GM12801 (cell line): ENCODE data around the gene COLEC12.

ENCODE experiments used
- TF ChIP-seq, protein P1 (sequence below): IDR thresholded peaks from one replicate; pipeline ENCODE4 v1.5.1; 2011; ENCODE audit warnings: control low read depth; ENCODE audit not compliant: insufficient read length; ENCODE audit errors: extremely low read depth

COLEC12 gene

DNA sequence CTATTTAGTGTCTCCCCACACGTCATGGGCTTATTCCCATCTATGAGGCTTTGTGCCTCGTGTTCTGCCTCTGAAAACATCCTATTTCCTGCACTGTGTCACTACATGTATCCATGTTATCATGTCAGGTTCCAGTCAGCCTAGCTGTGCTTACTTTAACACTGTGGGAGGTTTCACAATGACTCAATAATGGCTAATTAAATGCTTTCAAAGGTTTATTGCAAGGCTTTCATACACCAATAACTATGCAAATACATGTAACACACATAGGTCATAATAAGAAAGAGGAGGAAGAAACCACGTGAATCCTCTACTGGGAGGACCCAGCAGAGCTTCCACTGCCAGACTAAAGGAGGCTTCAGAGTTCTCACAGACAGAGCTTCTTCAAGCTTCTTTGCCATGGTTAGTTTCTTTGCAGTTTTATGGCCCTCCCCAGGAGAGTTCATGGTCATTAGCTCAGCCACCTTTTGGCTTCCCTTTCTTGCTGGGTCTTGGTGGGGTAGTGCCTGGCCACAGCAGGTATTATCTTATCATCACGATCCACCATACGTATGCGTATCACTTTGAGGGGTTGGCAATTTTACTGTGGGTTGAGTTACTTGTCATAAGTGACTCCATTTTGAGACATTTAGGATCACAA is 5.1 kb upstream of the COLEC12 start:
- TF ChIP-seq, protein P1, sequence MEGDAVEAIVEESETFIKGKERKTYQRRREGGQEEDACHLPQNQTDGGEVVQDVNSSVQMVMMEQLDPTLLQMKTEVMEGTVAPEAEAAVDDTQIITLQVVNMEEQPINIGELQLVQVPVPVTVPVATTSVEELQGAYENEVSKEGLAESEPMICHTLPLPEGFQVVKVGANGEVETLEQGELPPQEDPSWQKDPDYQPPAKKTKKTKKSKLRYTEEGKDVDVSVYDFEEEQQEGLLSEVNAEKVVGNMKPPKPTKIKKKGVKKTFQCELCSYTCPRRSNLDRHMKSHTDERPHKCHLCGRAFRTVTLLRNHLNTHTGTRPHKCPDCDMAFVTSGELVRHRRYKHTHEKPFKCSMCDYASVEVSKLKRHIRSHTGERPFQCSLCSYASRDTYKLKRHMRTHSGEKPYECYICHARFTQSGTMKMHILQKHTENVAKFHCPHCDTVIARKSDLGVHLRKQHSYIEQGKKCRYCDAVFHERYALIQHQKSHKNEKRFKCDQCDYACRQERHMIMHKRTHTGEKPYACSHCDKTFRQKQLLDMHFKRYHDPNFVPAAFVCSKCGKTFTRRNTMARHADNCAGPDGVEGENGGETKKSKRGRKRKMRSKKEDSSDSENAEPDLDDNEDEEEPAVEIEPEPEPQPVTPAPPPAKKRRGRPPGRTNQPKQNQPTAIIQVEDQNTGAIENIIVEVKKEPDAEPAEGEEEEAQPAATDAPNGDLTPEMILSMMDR, result no peak

DNA sequence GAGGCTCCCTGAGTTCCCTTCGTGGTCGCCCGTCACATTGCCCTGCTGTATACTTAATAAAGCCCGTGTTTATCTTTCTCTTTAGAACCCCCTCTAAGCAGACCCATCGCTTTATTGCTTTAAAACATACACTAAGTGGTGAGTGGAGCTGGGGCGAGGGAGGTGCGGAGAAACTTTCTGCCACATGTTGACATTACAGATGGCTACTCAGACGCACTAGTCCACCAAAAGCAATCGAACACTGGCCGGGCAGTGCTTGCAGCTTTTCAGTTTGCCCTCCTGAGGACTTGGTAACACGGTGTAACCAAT is 859 bp upstream of the COLEC12 start:
- TF ChIP-seq, protein P1, result no peak

DNA sequence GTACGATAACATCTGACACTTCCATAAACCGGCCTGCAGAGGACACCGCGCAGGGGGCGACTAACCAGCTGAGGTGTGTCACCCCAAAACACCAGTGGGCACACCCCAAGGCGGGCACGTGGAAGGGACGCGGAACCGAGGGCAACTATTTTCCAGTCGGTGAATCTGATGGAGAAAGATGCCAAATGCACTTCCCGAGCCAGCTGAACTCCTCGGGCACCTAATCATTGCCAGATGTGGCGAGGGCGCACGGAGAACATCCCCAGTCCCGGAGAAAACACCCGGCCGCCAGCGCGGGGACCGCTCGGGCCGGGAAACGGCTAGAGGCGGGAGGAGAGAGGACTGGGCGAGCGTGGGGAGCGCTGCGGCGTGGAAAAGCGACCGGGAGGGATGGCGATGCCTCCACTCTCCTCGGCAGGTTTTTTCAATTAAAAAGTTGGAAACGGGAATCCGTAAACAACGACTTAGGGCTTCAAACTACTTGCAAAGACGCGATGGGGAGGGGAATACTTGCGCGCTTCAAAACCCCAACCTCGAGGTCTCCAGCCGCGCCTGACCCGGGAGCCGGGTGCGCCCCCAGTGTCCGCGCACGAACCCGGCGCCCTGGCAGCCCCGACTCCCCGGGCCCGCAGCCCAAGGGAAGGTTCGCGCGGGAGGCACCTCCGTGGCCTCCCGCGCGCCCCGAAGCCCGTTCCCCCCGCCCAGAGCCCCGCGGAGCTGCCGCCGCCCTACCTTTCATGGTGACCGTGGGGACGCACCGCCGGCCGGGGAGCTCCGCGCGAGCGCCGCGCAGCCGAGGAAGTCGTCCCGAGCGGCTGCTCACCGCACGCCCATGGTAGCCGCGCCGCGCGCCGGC is 497 bp downstream of the COLEC12 start:
- TF ChIP-seq, protein P1, result no peak

DNA sequence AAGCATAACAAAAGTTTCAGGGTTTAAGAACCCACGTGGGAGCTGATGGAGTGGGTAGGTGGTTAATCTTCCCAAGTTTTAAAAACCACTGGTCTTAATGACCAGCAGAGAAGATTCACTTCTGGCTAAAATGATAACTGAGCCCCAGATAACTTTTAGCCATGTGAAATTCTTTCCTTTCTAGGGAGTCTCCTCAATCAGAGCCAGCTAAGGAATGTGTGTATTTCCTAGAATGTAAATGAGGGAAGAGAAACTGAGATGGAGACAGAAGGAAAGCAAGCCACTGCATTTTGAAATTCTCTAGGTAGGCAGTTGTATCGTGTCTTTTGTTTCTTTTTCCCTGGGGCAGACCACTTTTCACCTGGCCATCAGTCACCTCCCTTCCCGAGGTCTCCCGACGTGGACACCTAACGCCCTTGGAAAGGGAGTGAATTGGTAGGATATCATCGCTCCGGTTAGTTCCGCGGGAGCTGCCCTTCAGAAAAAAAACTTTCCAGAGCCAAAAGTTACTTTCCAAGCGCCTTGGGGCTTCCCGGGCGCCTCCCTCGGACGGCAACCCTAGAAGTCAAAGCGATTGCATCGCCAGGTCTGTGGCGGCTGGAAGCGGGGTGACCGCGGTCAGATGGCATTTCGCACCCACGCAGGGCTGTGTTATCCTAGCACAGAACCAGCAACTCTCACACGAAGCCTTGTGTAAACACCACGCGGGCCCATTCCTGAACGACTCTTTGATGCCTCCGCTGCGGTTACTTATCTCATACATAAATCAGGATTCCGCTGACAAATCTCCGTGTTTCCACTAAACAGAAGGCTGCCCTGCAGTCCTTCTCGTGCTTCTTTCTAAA is 1.3 kb downstream of the COLEC12 start:
- TF ChIP-seq, protein P1, result no peak

DNA sequence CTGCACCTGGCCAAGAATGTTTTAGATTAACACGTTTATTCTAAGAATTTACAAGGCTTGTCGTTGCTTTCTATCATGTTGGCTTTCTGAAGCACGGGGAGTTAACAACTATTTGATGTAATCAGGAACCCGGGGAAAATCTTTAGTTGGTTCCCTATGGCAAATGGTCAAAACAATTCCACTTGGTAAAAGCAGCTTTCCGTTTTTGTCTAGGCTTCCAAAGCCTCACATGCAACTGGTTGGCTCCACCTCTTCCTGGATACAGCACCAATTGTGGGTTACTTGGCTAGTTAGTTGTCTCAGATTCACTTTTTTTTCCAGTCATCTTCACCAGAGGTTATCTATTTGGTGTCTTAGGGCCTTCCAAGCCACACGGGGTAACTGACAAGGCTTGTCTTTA is 2.8 kb downstream of the COLEC12 start:
- TF ChIP-seq, protein P1, result no peak

DNA sequence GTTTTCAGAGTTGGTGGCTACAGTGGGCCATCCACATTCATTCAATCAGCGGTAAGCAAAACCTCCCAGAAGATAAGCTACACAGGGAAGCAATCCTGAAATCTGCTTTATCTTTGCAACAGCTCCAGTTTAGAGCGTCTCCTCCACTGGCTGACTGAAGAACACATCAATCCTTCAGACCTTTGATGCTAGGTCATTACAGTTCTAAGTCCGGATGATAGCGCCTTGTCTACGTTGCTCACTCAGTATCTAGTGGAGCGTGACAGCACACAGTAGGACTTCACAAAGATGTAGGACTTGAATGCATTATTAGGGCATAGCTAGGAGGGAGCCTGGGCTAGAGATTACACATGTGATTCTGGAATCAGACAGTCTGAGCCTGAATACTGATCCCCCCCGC is 5.0 kb downstream of the COLEC12 start:
- TF ChIP-seq, protein P1, result no peak

DNA sequence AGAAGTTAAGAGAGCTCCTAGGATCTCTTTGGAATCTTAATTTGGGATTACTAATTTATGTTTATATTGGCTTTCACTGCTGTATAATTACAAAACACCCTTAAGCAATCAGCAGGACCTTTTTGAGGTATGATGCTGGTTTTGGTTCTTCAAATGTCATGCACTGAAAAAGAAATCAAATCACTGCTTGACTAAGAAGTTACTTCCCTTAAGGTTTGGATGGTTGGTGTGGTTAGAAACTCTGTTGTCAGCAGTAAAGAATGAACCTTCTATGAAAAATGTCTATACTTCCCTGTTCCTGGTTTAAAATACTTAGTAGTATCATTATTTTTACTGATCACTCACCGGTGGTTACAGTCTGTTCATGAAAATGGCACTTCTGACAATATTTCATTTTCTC is 5.5 kb downstream of the COLEC12 start:
- TF ChIP-seq, protein P1, result no peak
